ENCODE data around the gene KRTAP1-4. TPM values are rescaled to one million over a fixed set of nuclear protein-coding genes. Genes with fewer than 3 reads are reported as not detected.

Gene KRTAP1-4
- total RNA-seq, 1 experiment from 2014 or later: not detected

DNA sequence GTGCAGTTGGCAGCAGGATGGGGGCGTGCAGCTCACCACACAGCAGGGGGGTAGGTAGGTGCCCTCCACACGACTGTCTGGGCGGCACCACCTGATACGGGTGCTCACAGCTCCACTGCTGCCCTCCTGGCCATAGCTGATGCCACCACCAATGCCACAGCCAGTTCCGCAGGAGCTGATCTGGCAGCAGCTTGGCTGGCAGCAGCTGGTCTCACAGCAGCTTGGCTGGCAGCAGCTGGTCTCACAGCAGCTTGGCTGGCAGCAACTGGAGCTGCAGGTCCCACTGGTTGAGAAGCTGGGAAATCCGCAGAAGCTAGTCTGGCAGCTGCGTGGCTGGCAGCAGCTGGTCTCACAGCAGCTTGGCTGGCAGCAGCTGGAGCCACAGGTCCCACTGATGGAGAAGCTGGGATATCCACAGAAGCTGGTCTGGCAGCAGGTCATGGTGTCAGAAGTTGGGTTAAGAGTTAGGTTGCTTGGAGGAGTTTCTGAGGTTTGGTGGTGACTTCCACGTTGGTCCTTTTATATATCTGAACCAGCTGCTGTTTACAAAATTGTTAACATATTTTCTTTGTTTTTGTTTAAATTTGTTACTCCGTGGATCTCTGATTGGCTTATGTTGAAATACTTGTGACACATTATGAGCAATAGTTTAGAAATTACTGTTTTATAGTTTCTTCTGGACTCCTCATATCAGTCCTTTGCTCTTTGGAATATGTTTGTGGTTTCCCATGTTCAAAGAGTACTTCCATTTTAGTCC, 3.1 kb downstream of the KRTAP1-4 start, which contains the start of gene KRTAP1-5:
Gene KRTAP1-5 (minus strand): TSS at position 494 of the 757 bp plus-strand sequence. CDS start 53 bp downstream, at position 441.
- H3K4me3 ChIP-seq (ENCODE audit: insufficient read depth, low read depth, low read length): no peak within 1 kb of the TSS
- no peak for DNase-seq
- no peaks in the 10 kb centered on the region for H3K27me3 ChIP-seq (ENCODE audit: control insufficient read depth, insufficient read depth, low read length)
- no peaks in the 10 kb centered on the region for H3K36me3 ChIP-seq (replicated peaks; ENCODE audit: control insufficient read depth, insufficient read depth, low read length)

DNA sequence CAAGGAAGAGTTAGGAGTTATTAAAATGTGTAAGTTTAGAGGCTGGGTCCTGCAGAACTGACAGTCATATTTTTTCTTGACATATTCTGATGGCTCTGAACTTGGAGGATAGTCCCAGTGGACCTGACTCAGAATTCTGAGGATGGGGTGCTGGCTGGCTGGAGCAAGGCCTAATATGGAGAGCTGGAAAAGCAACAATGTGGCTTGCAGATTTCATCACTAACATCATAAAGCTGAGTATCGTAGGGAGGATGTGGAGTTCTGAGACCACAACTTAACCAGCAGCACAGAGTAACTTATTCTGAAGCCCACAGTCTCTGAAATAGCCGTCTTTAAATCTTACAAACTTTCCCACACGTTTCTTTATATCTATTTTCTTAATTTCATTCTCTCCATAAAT, 5.3 kb downstream of the KRTAP1-4 start:
- no peak for DNase-seq
- Histone ChIP-seq H3K27me3 (ENCODE audit: control insufficient read depth, insufficient read depth, low read length) (no peaks in the 10 kb centered on the region), H3K4me3 (ENCODE audit: insufficient read depth, low read depth, low read length) (no peak overlapping the region), H3K36me3 (replicated peaks; ENCODE audit: control insufficient read depth, insufficient read depth, low read length) (no peaks in the 10 kb centered on the region)

DNA sequence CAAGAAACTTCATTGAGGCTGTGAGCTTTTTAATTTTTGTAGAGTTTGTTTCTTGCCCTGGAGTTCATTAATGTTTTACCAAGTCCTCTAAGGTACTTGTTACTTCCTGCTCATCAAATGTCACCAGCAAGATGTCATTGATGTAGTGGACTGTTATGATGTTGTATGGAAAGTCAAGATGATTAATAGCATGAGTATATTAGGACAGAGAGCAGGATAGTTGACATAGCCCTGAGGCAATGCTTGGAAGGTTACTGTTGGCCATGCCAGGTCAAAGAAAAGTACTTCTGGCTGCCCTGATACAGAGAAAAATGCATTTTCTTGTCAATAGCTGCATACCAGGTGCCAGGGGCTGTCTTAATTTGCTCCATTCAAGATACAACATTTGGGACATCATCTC, 9.7 kb downstream of the KRTAP1-4 start:
- no peaks in the 10 kb centered on the region for H3K27me3 ChIP-seq (ENCODE audit: control insufficient read depth, insufficient read depth, low read length)
- DNase-seq: no peak
- H3K4me3 ChIP-seq (ENCODE audit: insufficient read depth, low read depth, low read length): no peak overlapping the region
- no peaks in the 10 kb centered on the region for H3K36me3 ChIP-seq (replicated peaks; ENCODE audit: control insufficient read depth, insufficient read depth, low read length)

DNA sequence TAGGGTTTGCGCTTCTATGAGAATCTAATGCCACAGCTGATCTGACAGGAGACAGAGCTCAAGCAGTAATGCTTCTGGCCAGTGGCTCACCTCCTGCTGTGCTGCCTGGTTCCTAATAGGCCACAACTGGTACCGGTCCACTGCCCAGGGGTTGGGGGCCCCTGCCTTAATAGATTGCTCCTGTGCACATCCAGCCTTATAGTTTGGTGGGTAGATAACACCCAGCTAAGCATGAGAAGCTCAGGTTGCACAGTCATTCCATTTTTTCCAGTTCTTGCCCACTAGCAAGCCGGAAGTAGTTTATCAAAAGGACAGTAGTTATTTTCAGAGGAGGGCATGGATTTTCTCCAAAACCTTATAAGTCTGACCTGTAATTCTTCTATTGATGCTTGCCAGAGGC, 10.6 kb downstream of the KRTAP1-4 start:
- Histone ChIP-seq H3K4me3 (ENCODE audit: insufficient read depth, low read depth, low read length) (no peak overlapping the region), H3K27me3 (ENCODE audit: control insufficient read depth, insufficient read depth, low read length) (no peaks in the 10 kb centered on the region), H3K36me3 (replicated peaks; ENCODE audit: control insufficient read depth, insufficient read depth, low read length) (no peaks in the 10 kb centered on the region)
- no peak for DNase-seq

DNA sequence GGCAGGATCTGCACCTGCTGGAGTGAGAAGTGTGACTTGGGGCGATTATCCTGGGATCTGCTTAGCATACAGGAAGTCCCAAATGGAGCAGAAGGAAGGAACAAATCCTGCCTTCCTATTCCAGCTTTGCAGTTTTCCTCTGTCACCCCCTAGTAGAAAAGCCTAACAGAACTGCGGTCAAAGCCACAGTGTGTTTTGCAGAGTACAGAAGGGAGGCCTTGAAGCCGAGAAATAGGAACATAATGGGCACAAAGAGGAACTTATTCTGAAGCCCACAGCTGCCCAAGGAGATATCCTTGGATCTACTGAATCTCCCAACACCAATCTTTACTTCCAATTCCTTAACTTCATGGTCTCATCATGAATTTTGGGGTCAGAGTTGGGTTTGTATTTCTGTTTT, 11.5 kb downstream of the KRTAP1-4 start:
- Histone ChIP-seq H3K36me3 (replicated peaks; ENCODE audit: control insufficient read depth, insufficient read depth, low read length) (no peaks in the 10 kb centered on the region), H3K27me3 (ENCODE audit: control insufficient read depth, insufficient read depth, low read length) (no peaks in the 10 kb centered on the region), H3K4me3 (ENCODE audit: insufficient read depth, low read depth, low read length) (no peak overlapping the region)
- no peak for DNase-seq

DNA sequence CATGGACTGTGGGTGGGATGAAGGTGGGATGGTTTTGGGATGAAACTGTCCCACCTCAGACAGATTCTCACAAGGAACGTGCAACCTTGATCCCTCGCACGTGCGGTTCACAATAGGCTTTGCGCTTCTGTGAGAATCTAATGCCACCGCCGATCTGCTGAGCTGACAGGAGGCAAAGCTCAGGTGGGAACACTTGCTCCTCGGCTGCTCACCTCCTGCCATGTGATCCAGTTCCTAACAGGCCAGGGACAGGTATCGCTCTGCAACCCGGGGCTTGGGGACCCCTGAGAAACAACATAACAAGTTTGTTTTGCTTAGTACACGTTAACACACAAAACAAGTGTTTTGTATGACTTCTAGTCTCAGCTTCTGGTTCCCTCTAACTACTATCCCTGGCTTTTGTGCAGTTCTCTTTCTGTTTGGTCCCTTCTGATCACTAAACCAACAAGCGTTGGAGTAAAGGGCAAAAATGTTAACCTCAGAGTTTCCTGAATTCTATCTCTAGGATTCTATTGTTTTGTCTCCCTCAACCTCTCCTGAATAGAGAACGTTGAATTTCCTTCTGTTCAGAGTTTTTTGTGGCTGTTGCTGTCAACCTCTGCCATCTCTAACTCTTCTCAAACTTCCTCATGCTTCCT, 13.3 kb downstream of the KRTAP1-4 start:
- Histone ChIP-seq H3K36me3 (replicated peaks; ENCODE audit: control insufficient read depth, insufficient read depth, low read length) (no peaks in the 10 kb centered on the region), H3K4me3 (ENCODE audit: insufficient read depth, low read depth, low read length) (no peak overlapping the region), H3K27me3 (ENCODE audit: control insufficient read depth, insufficient read depth, low read length) (no peaks in the 10 kb centered on the region)
- DNase-seq: no peak

DNA sequence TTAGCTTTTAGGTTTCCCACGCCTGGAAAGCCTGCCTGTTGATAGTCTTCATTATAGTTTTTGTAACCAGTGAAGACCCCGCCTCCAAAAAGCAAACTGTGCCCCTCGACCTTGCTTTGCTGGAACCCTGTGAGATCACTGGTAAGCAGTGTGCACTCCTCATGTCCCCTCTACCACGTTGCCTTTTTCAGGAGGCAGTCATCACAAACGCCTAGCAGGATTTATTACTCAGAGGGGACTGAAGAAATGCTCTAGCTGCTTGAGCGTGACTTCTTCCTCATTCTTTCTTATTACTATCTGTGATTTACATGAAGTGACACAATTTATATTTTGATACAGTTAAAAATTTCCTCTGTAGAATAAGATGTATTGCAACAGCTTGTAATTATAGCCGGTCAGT, 14.5 kb downstream of the KRTAP1-4 start:
- H3K27me3 ChIP-seq (ENCODE audit: control insufficient read depth, insufficient read depth, low read length): no peaks in the 10 kb centered on the region
- no peaks in the 10 kb centered on the region for H3K36me3 ChIP-seq (replicated peaks; ENCODE audit: control insufficient read depth, insufficient read depth, low read length)
- DNase-seq: no peak
- H3K4me3 ChIP-seq (ENCODE audit: insufficient read depth, low read depth, low read length): no peak overlapping the region

DNA sequence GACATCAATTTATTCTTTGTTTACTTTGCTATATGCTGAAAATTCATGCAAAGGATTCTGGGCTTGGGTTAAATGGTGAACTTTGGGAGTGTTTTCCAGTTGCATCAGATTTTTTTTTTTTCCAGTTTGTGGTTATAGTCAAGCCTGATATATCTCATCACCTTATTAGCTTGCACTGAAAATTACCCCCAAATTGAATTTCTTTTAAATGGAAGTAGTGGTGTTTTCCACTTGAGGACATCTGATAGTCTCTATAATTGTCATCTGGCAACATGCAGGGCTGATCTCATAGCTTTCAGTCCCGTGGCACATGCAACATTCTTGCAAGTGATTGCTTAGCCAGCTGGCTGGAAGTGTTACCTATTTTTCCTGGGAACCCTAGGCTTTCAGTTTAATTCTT, 16.4 kb downstream of the KRTAP1-4 start:
- Histone ChIP-seq H3K27me3 (ENCODE audit: control insufficient read depth, insufficient read depth, low read length) (no peaks in the 10 kb centered on the region), H3K36me3 (replicated peaks; ENCODE audit: control insufficient read depth, insufficient read depth, low read length) (no peaks in the 10 kb centered on the region), H3K4me3 (ENCODE audit: insufficient read depth, low read depth, low read length) (no peak overlapping the region)
- DNase-seq: no peak

DNA sequence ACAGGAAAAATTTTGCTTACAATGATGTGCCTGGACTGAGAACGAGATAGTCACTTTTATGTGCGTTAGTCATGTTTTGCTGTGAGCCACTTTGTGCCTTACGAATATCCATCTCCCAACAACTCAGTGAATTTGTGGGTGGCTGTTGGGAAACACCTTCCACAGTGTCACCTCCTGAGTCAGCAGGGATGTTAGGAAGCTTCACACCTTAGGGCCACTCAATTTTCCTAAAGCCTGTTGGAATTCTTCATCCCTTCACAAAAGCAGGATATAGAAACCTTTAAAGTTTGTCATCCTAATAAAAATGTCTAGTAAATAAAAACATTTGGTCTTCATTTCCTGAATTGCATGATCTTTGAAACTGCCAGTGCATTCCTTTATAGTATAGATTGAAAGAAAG, 16.8 kb downstream of the KRTAP1-4 start:
- H3K27me3 ChIP-seq (ENCODE audit: control insufficient read depth, insufficient read depth, low read length): no peaks in the 10 kb centered on the region
- H3K36me3 ChIP-seq (replicated peaks; ENCODE audit: control insufficient read depth, insufficient read depth, low read length): no peaks in the 10 kb centered on the region
- H3K4me3 ChIP-seq (ENCODE audit: insufficient read depth, low read depth, low read length): no peak overlapping the region

DNA sequence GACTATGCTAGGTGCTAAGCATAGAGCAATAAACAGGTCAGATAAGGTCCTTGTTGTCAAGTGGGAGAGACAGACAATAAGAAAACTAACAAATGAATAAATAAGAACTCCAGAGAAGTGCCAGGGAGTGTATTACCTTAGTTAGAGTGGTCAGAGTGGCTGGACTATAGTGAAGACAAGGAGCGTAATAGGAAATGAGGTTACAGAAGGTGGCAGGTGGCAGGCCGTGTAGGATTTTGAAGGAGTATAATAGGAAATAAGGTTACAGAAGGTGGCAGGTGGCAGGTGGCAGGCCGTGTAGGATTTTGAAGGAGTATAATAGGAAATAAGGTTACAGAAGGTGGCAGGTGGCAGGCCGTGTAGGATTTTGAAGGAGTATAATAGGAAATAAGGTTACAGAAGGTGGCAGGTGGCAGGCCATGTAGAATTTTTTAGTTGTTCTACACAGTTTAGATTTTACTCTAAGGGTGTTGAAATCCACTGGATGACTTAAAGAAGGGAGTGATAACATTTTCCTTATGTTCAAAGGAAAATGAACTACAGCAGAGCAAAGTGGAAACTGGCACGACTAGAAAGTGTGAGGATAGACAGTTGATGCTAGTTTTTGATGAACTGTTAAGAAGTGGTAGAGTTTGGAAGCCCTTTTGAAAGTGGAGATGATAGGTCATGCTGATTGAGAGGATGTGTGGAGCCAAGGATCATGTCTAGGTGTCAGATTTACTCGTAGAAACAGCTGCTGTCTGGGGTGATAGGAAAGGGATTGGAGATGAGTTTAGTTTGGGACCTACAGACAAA, 17.5 kb downstream of the KRTAP1-4 start:
- H3K27me3 ChIP-seq (ENCODE audit: control insufficient read depth, insufficient read depth, low read length): no peaks in the 10 kb centered on the region
- no peak for DNase-seq
- no peak overlapping the region for H3K4me3 ChIP-seq (ENCODE audit: insufficient read depth, low read depth, low read length)
- H3K36me3 ChIP-seq (replicated peaks; ENCODE audit: control insufficient read depth, insufficient read depth, low read length): no peaks in the 10 kb centered on the region

More for the DNA sequence above, 16.8 kb downstream of the KRTAP1-4 start:
- DNase-seq: no peak

DNA sequence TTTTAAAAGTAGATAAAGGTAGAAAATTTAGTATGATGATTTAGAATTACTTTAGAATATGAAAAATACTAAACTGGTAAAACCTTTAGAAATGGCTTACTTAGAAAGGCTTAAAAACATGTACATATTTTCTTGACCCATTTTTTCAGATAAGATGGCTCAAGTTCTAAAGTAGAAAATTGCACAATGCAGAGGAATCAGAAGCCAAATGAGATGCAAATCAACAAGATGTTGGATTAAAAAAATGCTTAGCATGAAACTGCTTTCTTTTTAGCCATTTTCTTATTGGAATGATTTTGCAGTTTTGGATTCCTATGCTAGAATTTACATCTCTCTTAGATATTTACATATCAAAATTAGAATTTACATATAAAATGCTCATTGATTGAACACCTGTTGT, 19.6 kb downstream of the KRTAP1-4 start:
- no peak for DNase-seq
- H3K36me3 ChIP-seq (replicated peaks; ENCODE audit: control insufficient read depth, insufficient read depth, low read length): no peaks in the 10 kb centered on the region
- no peak overlapping the region for H3K4me3 ChIP-seq (ENCODE audit: insufficient read depth, low read depth, low read length)
- no peaks in the 10 kb centered on the region for H3K27me3 ChIP-seq (ENCODE audit: control insufficient read depth, insufficient read depth, low read length)

DNA sequence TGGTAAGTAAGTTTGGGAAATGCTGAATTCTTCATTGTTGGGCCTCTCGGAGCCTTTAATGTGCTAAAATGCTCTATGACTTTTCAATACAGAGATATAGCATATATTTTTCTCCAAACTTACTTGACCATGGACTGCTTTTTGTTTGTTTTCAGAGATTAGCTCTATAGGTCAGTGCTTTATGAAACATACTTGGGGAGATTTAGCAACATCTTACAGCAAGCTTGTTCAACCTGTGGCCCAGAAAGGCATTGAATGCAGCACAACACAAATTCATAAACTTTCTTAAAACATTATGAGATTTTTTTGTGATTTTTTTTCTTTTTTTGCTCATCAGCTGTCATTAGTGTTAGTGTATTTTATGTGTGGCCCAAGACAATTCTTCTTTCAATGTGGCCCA, 20.1 kb downstream of the KRTAP1-4 start:
- Histone ChIP-seq H3K4me3 (ENCODE audit: insufficient read depth, low read depth, low read length) (no peak overlapping the region), H3K27me3 (ENCODE audit: control insufficient read depth, insufficient read depth, low read length) (no peaks in the 10 kb centered on the region), H3K36me3 (replicated peaks; ENCODE audit: control insufficient read depth, insufficient read depth, low read length) (no peaks in the 10 kb centered on the region)
- DNase-seq: no peak

DNA sequence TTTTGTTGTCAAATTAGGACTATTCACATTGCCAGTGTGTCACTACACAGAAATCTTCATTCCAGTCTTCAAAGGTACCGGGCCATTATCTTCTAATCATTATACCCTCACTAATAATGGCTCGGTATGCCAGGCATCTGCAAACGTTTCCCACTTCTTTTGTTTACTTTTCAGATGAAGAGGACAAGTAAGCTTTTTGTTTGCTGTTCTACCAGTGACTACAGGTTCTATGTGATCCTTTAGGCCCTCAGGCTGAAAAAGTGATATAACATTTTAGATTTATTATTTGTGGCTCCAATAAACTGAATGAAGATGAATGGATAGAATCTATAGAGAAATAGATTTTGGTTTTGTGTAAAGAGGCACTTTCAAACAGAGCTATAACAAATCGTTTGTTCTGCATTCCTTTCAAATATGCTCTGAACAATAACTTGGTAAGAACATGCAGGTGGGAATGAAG, 20.7 kb downstream of the KRTAP1-4 start:
- no peaks in the 10 kb centered on the region for H3K36me3 ChIP-seq (replicated peaks; ENCODE audit: control insufficient read depth, insufficient read depth, low read length)
- DNase-seq: no peak
- no peaks in the 10 kb centered on the region for H3K27me3 ChIP-seq (ENCODE audit: control insufficient read depth, insufficient read depth, low read length)
- no peak overlapping the region for H3K4me3 ChIP-seq (ENCODE audit: insufficient read depth, low read depth, low read length)

DNA sequence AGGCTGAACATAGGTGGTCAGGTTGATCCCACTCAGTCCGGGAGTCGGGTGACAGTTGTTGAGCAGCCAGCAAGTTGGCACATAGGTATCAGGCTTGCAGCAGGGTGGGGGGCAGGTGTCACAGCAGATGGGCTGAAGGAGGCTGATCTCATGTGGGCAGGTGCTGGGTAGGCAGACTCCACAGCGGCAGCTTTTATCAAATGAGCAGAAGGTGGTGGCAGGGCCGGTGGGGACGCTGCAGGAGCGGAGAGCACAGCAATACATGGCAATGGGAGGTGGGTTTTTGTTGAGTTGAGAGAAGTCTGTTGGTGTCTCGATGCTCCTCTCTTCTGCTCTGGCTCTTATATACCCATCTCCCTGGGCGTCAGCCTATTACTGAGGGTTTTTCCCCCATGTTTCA, 21.2 kb downstream of the KRTAP1-4 start, which contains the start of gene KRTAP3-1:
Gene KRTAP3-1 (minus strand): TSS at position 318 of the 400 bp plus-strand sequence. CDS start 54 bp downstream, at position 264.
- no peaks in the 10 kb centered on the region for H3K36me3 ChIP-seq (replicated peaks; ENCODE audit: control insufficient read depth, insufficient read depth, low read length)
- H3K4me3 ChIP-seq (ENCODE audit: insufficient read depth, low read depth, low read length): no peak within 1 kb of the TSS
- H3K27me3 ChIP-seq (ENCODE audit: control insufficient read depth, insufficient read depth, low read length): no peaks in the 10 kb centered on the region
- DNase-seq: no peak

All from H7 (cell line).